Mammary microvascular endothelial cell (primary cell): ENCODE measurements around the gene NGF. TPM values are rescaled to one million over a fixed set of nuclear protein-coding genes. Genes with fewer than 3 reads are reported as not detected.

Experiments
- total RNA-seq: library from RNA; depleted of rRNA; stranded (reverse); fragments of >200 nt; gene quantifications from 2 replicates; pipeline ENCODE4 v1.2.3, GENCODE V29; 2015

NGF gene
- total RNA-seq, result not detected in 2 replicates

DNA sequence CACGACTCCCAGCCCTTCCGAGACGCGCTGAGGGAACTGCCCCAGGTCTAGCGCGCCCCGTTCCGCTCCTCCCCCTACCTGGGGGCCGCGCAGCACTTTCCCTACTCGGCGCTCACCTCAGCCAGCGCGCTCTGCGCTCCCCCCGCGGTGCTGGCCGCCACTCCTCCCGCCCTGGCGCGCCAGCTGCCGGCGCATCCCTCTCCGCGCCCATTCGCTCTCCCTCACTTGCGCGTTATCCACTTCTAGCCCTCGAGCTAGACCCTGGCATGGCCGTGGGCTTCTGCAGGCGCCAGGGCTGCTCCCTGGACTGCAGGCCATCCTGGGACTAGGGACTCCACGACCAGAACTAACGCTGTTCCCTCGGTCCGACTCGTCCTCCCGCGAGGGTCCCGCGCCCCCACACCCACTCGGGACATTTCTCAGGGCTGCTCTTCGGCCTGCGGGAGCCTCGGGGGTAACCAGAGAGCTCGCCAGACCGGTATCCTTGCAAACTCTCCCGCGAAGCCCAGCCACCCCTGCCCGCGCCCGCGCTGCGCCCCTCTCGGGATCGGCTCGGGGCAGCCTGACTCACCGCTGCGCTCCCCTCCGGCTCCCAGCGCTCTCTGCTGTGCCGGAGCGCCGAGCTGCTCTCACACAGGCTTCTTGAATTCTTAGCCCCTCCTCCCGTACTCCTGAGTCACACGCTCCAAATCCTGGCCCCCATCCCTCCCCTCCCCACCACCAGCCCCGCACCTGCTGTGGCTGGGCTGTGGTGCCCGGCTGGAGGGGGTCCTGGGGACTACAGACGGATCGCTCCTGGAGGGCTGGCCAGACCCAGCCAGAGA, at the start of gene NGF:
NGF (minus strand) TSS at position 617 of the 824 bp plus-strand sequence. CDS start 51,454 bp downstream, outside the sequence.

Other genes with a start within 250 kb of the NGF start
- 0.44 and 0.73 TPM in 2 replicates for gene TSPAN2, start 248.7 kb downstream of the NGF start, total RNA-seq